GM12878 (cell line): Measurements from ENCODE around the gene PHAF1. TPM values are rescaled to one million over a fixed set of nuclear protein-coding genes. Genes with fewer than 3 reads are reported as not detected.

Experiments
- BCLAF1 ChIP-seq: fragments of 450-650 bp; IDR thresholded peaks from 2 replicates; pipeline ENCODE4 v1.6.1; 2017; ENCODE audit warnings: antibody characterized with exemption, mild to moderate bottlenecking, moderate library complexity
- E4F1 ChIP-seq: fragments of 450-650 bp; IDR thresholded peaks from 2 replicates; pipeline ENCODE4 v1.6.1; 2018; ENCODE audit warnings: borderline replicate concordance, mild to moderate bottlenecking; ENCODE audit not compliant: partially characterized antibody
- EGR1 ChIP-seq, 2 experiments: IDR thresholded peaks; 1 replicate in 1 of 2; 2 replicates in 1 of 2; pipeline ENCODE4 v1.6.1; 2011 to 2012; ENCODE audit warnings: low read depth in 2 of 2, low read length in 2 of 2, borderline replicate concordance in 1 of 2, mild to moderate bottlenecking in 1 of 2, moderate library complexity in 1 of 2
- ETV6 ChIP-seq, 2 experiments: fragments of 450-650 bp in 1 of 2; IDR thresholded peaks in 1 of 2; conservative IDR thresholded peaks in 1 of 2; 2 replicates each; pipeline ENCODE4 v1.6.1; 2014; ENCODE audit warnings: antibody characterized with exemption in 1 of 2, borderline replicate concordance in 1 of 2, low read depth in 1 of 2, mild to moderate bottlenecking in 1 of 2, moderate library complexity in 1 of 2
- FOXM1 ChIP-seq: IDR thresholded peaks from 2 replicates; pipeline ENCODE4 v1.6.1; 2012; ENCODE audit warnings: low read depth, mild to moderate bottlenecking, inconsistent platforms, low read length, moderate library complexity
- GABPA ChIP-seq: IDR thresholded peaks from 2 replicates; pipeline ENCODE4 v1.6.1; 2014; ENCODE audit warnings: antibody characterized with exemption, low read depth, mild to moderate bottlenecking, inconsistent platforms
- HCFC1 ChIP-seq: fragments of 150-350 bp; IDR thresholded peaks from 2 replicates; pipeline ENCODE4 v1.6.1; 2014; ENCODE audit warnings: low read length
- KDM1A ChIP-seq: fragments of 200-600 bp; sonication (generic); IDR thresholded peaks from 2 replicates; pipeline ENCODE4 v1.6.1; 2016; ENCODE audit warnings: borderline replicate concordance
- MXI1 ChIP-seq: fragments of 150-350 bp; IDR thresholded peaks from 2 replicates; pipeline ENCODE4 v1.6.1; 2011; ENCODE audit warnings: low read depth, mild to moderate bottlenecking, inconsistent platforms, low read length, improper control_type of control experiment
- NBN ChIP-seq: fragments of 450-650 bp; IDR thresholded peaks from 2 replicates; pipeline ENCODE4 v1.6.1; 2016
- NKRF ChIP-seq: fragments of 450-650 bp; conservative IDR thresholded peaks from 2 replicates; pipeline ENCODE4 v1.6.1; 2017; ENCODE audit warnings: mild to moderate bottlenecking, moderate library complexity
- NRF1 ChIP-seq: conservative IDR thresholded peaks from 2 replicates; pipeline ENCODE4 v1.6.1; 2011; ENCODE audit warnings: mild to moderate bottlenecking, low read depth, low read length, improper control_type of control experiment
- RBBP5 ChIP-seq: fragments of 200-600 bp; sonication (generic); conservative IDR thresholded peaks from 2 replicates; pipeline ENCODE4 v1.6.1; 2016
- RCOR1 ChIP-seq: conservative IDR thresholded peaks from 2 replicates; pipeline ENCODE4 v1.6.1; 2012; ENCODE audit warnings: low read depth, low read length, improper control_type of control experiment
- SIN3A ChIP-seq: IDR thresholded peaks from 2 replicates; pipeline ENCODE4 v1.6.1; 2012; ENCODE audit warnings: low read depth, low read length, improper control_type of control experiment
- SKIL ChIP-seq: fragments of 450-650 bp; IDR thresholded peaks from 2 replicates; pipeline ENCODE4 v1.6.1; 2017; ENCODE audit warnings: mild to moderate bottlenecking, low read depth, inconsistent platforms; ENCODE audit not compliant: poor library complexity, severe bottlenecking
- SMAD5 ChIP-seq: IDR thresholded peaks from 2 replicates; pipeline ENCODE4 v1.6.1; 2016; ENCODE audit warnings: antibody characterized with exemption, low read depth
- SMARCA5 ChIP-seq: fragments of 450-650 bp; IDR thresholded peaks from 2 replicates; pipeline ENCODE4 v1.6.1; 2017; ENCODE audit warnings: mild to moderate bottlenecking
- SP1 ChIP-seq: IDR thresholded peaks from one replicate; pipeline ENCODE4 v1.6.1; 2011; ENCODE audit warnings: low read depth, low read length
- STAT3 ChIP-seq: IDR thresholded peaks from 2 replicates; pipeline ENCODE4 v1.6.1; 2011; ENCODE audit warnings: low read depth, low read length, improper control_type of control experiment
- SUPT20H ChIP-seq: IDR thresholded peaks from 2 replicates; pipeline ENCODE4 v1.6.1; 2011; ENCODE audit warnings: low read depth, mild to moderate bottlenecking, low read length, moderate library complexity, borderline replicate concordance; ENCODE audit not compliant: control insufficient read depth
- polyA plus RNA-seq, 11 experiments: library from polyadenylated mRNA; depleted of rRNA in 4 of 11; unstranded in 6 of 11; stranded (reverse) in 5 of 11; fragments of >200 nt; fragmentation: Nextera tagmentation in 4 of 11; fragmentation: Illumina TruSeq in 1 of 11; extraction: Ambion mirVana in 4 of 11; extraction: Trizol in 1 of 11; gene quantifications; 1 replicate in 1 of 11; 2 replicates in 10 of 11; pipeline versions ENCODE4 v1.2.1 to v1.2.3, GENCODE V29; 2011 to 2016; ENCODE audit warnings: inconsistent platforms in 2 of 11, missing spikeins in 2 of 11, low read depth in 1 of 11
- total RNA-seq, 4 experiments: library from RNA; depleted of rRNA in 3 of 4; stranded (reverse); fragments of >200 nt in 3 of 4; fragmentation: Illumina TruSeq in 1 of 4; extraction: Trizol in 1 of 4; gene quantifications; 2 replicates each; pipeline versions ENCODE4 v1.2.1 to v1.2.3, GENCODE V29; 2013 to 2021

The PHAF1 gene
- total and polyA plus RNA-seq, 10 of the 15 experiments (the other 5 are each of a cell fraction or from before 2014, with no cell fraction given): 4.5 to 20.9 (median 14.9) TPM

GRCh38 chr16:67191995-67192681 lies 82.4 kb downstream of the PHAF1 start, which contains the start of gene E2F4 (continued):
- TF ChIP-seq E4F1 (peak; percentile 76), BCLAF1 (no peak), HCFC1 (peak; percentile 68), NKRF (peak; percentile 96), SKIL (no peak), SMARCA5 (peak; percentile 85), GABPA (peak; percentile 89), FOXM1 (no peak), RCOR1 (no peak), SMAD5 (no peak; the same call in 1 of the 2 replicates), NRF1 (no peak), SIN3A (peak; percentile 49; the same call in 1 of the 2 replicates), RBBP5 (no peak), EGR1 (IDR thresholded peaks at IDR 0.05; ENCODE audit: borderline replicate concordance in 1 of 2, low read depth in 2 of 2, low read length in 2 of 2) (peak in 1 of 2 experiments; percentile 72; a peak in 1 of 3 replicates), MXI1 (peak; percentile 73), SP1 (peak; percentile 62), STAT3 (no peak), KDM1A (no peak), SUPT20H (peak; percentile 94), ETV6 (conservative IDR thresholded peaks at IDR 0.05 in 1 of 2, IDR thresholded peaks at IDR 0.05 in 1 of 2; ENCODE audit: borderline replicate concordance in 1 of 2, low read depth in 1 of 2) (peak; percentile 94 to 97; a peak in 3 of 4 replicates), NBN (peak; percentile 73)
